ENCODE data around the gene IQCH.
"Not testable (repeated sequence)": the region's sequence is repeated elsewhere in the genome, so short reads cannot be mapped to it uniquely, and the experiment has no call there.

- not testable (repeated sequence) for TF ChIP-seq CTCF (IDR thresholded peaks at IDR 0.05; ENCODE audit: low read length); EZH2 (IDR thresholded peaks at IDR 0.05; ENCODE audit: borderline replicate concordance, low read length)
Observed at GRCh38 chr15:67436351-67437250, 182.0 kb downstream of the IQCH start.
